Activated T-cell treated with anti-CD3 and anti-CD28 coated beads for 24 hours (primary cell): ENCODE results near the gene ATG2A.

ENCODE experiments used
- DNase-seq: peaks from one replicate; pipeline ENCODE4 v3.0.0-alpha.2; 2020; ENCODE audit warnings: low read depth

ATG2A gene

GRCh38 chr11:64902102-64902900 lies 14.7 kb downstream of the ATG2A start:
- no peak for DNase-seq

GRCh38 chr11:64900774-64901173 lies 16.2 kb downstream of the ATG2A start:
- DNase-seq, result no peak

- peak; percentile 69 for DNase-seq
Observed at GRCh38 chr11:64900263-64900678, 16.7 kb downstream of the ATG2A start.

- no peak for DNase-seq
Observed at GRCh38 chr11:64898541-64898940, 18.5 kb downstream of the ATG2A start.

- no peak for DNase-seq
Observed at GRCh38 chr11:64898076-64898445, 18.9 kb downstream of the ATG2A start.

GRCh38 chr11:64897381-64898075 lies 19.5 kb downstream of the ATG2A start:
- DNase-seq, result no peak

GRCh38 chr11:64896448-64897022 lies 20.5 kb downstream of the ATG2A start:
- no peak for DNase-seq

GRCh38 chr11:64894812-64895452 lies 22.1 kb downstream of the ATG2A start:
- no peak for DNase-seq

GRCh38 chr11:64894070-64894811 lies 22.8 kb downstream of the ATG2A start:
- DNase-seq, result peak; percentile 83

- DNase-seq, result no peak
Observed at GRCh38 chr11:64893194-64894069, 23.6 kb downstream of the ATG2A start.

GRCh38 chr11:64892838-64893193 lies 24.2 kb downstream of the ATG2A start:
- no peak for DNase-seq

- no peak for DNase-seq
Observed at GRCh38 chr11:64892411-64892831, 24.6 kb downstream of the ATG2A start.

- DNase-seq, result no peak
Observed at GRCh38 chr11:64891880-64892279, 25.1 kb downstream of the ATG2A start.

GRCh38 chr11:64891215-64891848 lies 25.7 kb downstream of the ATG2A start:
- no peak for DNase-seq

GRCh38 chr11:64890522-64890939 lies 26.5 kb downstream of the ATG2A start:
- DNase-seq, result no peak

GRCh38 chr11:64888729-64889511 lies 28.1 kb downstream of the ATG2A start:
- DNase-seq, result no peak

- DNase-seq, result no peak
Observed at GRCh38 chr11:64888406-64888728, 28.6 kb downstream of the ATG2A start.

GRCh38 chr11:64887757-64888405 lies 29.1 kb downstream of the ATG2A start:
- DNase-seq, result peak; percentile 77

- DNase-seq, result no peak
Observed at GRCh38 chr11:64887234-64887756, 29.7 kb downstream of the ATG2A start.
